NCI-H187 treated with DMSO at 0.1 percent for 48 hours (cell line): Measurements from ENCODE around the gene MAT2A.
"Not testable (repeated sequence)": the region's sequence is repeated elsewhere in the genome, so short reads cannot be mapped to it uniquely, and the experiment has no call there.

Source experiments
- DNase-seq: peaks from one replicate; lab custom pipeline; 2025; lab: John Stamatoyannopoulos, UW

Gene MAT2A

DNA sequence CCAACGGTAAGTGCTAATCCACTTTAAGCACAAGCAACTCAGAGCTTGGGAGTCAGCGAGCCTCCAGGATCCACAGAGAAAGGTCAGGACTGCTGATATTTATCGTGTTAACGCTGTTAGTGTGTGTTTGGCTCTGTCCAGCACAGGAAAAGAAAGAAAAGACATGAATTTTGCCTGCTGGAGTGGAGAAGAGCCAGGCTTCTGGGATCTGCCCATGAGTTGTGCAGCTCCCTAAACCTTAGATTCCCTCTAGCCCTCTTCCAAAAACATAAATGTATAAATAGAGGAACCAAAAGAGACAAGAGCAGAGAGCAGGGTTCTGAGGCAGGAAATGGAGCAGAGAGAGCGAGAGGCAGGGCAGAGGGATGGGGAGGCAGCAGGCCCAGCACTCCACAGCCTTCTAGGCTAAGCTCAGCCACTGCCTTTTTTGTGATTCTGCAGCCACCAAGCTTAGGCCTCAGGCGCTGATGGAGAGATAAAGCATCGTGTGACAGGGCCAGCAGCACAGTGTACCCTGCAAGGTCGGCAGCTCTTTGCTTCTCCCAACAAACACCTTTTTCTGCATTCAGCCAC, 14.5 kb upstream of the MAT2A start:
- DNase-seq, result no peak

DNA sequence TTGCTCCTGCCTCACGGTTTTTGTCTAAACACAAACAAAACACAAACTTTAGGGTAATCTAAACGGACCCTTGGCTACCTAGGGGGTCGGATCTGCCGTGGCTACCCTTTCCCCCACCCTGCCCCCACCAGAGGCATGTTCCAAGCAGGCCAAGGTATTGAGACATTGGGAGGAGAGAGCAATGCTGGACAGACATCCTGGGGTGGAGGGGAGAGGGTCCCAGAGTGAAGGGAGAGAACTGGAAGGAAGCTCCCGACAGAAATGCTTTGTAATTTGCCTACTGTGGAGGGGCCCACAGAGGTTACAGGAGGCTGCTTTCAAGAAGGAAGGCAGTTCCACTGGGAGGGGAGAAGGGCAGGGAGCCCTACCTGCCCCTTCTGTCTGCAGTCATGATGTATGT, 13.9 kb upstream of the MAT2A start:
- no peak for DNase-seq

DNA sequence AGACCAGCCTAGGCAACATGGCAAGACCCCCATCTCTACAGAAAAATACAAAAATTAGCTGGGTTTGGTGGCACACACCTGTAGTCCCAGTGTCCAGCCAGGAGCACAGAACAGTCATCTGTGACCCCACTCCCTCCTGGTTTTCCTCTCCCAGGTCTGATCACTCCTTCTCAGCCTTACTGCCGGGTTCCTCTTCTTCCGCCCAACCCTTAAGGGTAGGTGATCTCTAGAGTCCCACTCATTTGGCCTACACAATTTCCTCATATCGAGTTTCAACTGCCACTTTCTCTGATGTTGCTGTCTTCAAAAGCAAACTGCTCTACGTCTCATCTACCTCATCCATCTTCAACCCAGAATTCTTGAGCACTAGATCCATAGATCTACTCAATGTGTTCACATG, 13.4 kb upstream of the MAT2A start:
- DNase-seq, result no peak

DNA sequence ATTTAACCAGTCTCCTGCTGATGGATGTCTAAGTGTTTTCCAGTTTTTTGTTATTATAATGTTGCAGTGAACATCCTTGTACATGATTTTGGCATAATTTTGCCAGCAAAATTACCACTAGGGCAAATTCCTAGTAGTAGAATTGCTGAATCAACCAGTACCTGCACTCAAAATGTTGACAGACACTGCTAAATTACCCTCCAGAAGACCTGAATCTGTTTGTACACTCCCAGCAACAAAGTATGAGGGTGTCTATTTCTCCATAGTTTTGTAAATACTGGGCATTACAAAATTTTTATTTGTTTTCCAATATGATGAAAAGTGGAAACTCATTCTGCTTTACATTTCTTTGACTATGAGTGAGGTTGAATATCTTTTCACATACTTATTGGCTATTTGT, 11.2 kb upstream of the MAT2A start:
- DNase-seq, result no peak

DNA sequence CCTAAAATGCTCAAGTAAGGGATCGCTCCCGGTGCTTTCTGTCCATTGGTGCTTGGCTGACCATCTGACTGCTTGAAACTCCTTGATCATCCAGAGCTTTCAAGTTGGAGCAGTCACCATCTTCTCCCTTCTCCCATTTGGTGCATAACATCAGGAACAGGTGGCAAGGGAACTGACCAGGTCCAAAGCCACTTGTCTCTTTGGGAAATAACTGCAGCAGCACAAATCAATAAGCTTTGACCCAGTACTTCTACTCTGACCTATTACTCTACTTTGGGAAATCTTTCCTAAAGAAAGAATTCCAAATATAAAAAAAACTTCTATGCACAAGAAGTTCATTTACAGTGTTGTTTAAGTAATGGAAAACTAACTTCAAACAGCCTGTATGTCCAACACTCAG, 10.6 kb upstream of the MAT2A start:
- DNase-seq, result no peak

DNA sequence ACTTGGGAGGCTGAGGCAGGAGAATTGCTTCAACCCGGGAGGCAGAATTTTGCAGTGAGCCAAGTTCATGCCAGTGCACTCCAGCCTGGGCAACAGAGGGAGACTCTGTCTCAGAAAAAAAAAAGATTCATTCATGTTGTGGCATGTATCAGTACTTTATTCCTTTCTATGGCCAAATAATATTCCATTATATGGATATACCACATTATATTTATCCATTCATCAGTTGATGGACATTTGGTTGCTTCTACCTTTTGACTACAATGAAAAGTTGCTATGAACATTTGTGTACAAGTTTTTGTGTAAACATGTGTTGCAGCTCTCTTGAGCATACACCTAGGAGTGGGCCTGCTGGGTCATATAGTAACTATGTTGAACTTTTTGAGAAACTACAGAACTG, 9.2 kb upstream of the MAT2A start:
- DNase-seq, result no peak

DNA sequence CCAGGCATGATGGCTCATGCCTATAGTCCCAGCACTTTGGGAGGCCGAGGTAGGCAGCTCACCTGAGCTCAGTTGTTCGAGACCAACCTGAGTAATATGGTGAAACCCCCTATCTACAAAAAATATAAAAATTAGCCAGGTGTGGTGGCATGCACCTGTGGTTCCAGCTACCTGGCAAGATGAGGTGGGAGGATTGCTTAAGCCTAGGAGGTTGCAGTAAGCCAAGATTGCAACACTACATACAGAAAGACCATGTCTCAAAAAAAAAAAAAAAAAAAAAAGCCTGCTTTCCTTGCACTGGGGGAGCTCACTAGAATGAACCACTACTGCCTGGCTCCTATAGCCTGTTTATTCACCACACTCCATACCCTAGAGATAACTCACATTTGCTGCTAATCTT, 7.4 kb upstream of the MAT2A start:
- no peak for DNase-seq

DNA sequence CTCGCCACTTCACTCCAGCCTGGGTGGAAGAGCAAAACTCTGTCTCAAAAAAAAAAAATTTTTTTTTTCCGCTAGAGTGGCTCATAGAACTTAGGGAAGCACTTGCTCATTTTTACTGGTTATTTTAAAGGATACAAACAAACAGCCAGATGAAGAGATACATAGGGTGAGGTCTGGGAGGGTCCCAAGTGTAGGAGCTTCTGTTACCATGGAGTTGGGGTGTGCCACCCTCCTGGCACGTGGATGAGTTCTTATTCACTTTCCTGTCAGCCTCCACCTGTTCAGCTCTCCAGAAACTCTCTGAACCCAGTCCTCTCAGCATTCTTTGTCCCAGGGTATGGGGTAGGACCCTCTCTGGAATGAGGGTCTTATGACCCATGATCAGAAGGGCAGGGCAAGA, 4.9 kb upstream of the MAT2A start:
- no peak for DNase-seq

DNA sequence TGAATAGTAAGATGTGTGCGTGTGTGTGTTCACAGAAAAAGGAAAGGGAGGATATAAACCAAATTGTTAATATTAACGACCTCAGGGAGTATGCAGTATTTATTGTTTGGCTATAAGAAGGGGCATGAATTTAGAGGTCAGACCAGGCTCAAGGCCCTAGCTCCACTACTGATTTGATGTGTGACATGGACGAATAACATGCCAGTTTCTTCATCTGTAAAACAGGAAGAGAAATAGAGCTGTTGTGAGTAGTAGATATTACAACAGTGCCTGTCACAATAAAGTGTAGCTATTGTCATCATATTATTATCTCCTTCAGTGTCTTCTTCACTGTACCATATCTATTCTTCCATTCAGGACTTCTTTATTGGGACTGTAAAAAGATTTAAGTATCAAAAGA, 4.1 kb upstream of the MAT2A start:
- DNase-seq, result no peak

DNA sequence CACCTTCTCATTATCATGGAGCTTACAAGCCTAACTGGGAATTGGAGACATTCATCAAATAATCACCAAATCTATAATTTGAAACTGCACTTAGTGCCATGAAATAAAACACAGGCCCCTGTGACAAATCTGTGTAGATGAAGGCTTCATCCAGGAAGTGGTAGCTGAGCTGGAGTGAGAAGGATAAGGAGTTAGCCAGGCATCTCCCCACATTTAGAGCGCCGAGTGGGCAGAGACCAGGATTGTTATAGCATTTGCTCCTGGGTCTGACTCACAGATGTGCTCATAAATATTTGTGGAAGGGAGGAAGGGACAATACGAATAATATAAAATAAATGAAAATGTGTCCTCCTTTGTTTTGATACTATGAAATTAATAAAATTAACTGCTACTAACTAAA, 2.5 kb upstream of the MAT2A start:
- DNase-seq, result no peak

DNA sequence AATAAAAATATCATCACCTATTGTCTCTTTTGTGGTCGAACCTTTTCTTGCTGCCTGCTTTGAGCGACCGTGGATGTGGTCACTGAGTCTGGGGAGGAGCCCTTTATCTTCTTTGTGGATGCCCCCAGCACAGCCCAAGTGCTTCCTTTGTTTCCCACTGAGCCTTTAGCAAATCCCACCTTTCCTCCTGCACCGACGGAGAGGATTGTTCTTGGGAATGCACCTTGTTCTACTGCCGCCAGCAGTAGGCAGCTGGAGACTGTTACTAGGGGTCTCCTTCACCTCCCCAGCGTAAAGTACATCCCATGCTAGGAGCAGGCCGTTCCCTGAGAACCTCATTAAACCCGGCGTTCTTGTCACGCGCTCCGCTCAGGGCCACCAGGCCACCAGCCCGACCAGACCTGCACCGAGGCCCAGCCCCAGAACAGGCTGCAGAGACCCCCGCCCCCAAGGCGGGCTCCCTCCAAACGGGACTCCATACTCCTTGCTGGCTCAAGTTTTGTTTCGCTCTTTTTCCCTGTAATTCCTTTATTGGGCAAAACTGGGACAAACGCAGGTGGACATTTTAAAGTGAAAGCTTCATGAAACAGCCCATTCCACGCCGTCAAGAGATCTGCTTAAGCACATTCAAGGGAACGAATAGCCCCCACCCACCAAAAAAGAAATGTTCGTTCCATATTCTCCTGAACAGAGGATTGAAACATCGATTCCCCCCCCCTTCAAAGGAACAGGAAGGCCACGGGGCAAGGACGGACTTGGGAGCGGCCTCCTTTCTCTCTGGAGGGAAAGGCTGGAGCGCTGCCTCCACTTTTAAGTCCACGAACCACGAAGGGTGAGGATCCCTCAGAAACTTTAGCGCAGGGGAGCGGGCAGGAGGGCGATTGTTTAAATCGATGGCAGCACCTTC, 1.1 kb upstream of the MAT2A start:
- no peak for DNase-seq

DNA sequence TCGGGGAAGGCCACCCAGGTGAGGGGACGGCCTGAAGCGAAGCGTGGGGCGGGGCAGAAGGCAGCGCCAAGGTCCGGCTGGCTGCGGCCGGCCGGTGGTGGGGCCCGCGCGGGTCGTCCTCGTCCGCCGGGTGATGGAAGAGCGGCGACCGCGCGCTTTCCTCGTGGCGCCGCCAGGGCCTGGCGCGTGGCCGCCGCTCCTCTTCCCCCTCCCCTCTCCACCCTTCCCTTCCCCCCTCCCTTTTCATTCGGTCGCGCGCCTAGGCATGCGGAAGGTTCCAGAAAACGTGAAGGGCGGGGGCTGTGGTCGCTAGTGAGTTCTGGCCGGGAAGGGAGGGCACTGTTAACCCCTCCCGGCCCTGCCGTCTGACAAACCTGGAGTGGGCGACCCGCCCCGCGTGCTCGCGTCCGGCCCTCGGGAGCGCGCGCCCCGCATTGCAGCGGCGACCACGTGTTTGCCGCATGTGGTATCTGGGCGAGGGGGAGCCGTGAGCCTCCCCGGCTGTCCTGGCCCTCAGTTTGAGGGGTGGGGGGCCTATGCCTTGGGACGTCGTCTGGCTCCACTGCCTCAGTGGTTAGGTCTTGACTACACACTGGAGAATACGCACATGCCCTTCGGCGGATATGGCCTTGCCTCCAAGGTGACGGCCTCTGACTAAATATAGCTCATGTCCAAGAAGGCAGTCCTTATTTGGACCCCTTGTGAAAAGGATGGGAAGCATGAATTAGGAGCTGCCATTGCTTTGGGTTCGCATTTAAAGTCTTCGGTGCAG, 579 bp downstream of the MAT2A start:
- no peak for DNase-seq

DNA sequence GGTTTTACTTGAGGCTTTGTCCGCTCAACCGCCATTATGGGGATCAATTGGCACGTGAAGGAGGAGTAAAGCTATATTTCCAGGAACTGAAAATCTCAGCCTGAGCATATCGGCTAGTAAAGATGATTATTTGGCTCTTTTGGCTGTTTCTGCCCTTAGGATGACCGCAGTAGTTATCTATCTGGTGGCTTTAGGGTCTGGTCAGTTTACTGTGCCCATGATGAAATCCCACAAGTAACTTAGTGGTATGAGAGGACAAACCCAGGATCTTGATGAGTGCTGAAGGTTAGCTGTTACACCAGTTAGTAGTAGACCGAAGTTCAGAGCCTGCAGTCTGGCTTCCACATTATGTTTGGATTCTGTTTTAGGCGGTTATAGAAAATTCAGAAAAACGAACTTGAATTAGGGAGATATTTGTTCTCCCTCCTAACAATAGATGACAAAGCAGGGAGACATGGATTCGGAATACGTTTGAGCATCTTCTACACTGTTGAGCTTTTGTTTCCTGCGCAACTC, 1.2 kb downstream of the MAT2A start:
- no peak for DNase-seq

DNA sequence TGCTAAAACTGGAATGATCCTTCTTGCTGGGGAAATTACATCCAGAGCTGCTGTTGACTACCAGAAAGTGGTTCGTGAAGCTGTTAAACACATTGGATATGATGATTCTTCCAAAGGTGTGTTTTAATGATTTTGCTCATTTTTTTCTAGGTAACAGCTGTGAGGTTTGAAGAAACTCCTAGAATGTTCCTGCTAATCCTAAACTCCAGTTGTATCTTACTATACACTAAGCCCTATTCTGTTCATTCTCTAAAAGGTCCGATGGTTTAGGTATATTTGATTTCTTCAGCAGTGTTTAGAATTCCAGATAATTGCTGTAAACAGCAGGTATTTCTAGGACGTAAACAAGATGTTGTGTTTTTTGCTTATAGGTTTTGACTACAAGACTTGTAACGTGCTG, 2.3 kb downstream of the MAT2A start:
- no peak for DNase-seq

DNA sequence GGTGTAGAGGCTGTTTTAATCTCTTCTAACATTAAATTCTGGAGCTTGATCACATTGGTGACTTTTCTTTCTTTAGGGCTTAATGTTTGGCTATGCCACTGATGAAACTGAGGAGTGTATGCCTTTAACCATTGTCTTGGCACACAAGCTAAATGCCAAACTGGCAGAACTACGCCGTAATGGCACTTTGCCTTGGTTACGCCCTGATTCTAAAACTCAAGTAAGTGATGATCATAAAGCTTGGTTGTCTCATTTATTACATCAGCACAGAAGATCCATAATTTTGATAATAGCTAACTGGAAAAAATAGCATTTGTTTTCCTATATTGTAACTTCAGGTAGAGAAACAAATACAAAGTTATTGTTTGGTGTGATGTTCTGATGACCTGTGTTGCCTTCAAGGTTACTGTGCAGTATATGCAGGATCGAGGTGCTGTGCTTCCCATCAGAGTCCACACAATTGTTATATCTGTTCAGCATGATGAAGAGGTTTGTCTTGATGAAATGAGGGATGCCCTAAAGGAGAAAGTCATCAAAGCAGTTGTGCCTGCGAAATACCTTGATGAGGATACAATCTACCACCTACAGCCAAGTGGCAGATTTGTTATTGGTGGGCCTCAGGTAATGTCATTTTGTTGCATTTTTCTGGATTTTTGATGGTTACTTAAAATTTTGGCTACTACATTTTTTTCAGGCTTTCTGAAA, 2.9 kb downstream of the MAT2A start:
- DNase-seq, result no peak

DNA sequence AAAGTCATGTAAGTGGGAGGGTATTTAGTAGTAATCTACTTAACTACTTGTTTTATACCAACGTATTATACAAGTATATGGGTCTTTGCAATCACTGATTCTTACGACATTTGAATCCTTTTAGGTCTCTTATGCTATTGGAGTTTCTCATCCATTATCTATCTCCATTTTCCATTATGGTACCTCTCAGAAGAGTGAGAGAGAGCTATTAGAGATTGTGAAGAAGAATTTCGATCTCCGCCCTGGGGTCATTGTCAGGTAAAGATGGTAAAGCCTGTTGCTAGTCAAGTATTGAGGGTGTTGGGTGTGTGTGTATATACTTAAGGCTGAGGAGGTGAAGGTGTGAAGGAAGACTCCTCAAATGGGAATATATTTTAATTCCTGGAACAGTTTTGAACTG, 3.8 kb downstream of the MAT2A start:
- no peak for DNase-seq

DNA sequence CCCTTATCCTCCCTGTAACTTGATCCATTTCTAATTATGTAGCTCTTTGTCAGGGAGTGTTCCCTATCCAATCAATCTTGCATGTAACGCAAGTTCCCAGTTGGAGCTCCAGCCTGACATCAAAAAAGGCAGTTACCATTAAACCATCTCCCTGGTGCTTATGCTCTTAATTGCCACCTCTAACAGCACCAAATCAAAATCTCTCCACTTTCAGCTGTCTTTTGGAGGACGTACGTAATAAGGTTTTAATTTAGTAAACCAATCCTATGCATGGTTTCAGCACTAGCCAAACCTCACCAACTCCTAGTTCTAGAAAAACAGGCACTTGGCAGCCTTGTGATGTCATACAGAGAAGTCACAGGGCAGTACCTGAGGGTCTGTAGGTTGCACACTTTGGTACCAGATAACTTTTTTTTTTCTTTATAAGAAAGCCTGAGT, 5.3 kb downstream of the MAT2A start:
- peak; percentile 28 for DNase-seq

DNA sequence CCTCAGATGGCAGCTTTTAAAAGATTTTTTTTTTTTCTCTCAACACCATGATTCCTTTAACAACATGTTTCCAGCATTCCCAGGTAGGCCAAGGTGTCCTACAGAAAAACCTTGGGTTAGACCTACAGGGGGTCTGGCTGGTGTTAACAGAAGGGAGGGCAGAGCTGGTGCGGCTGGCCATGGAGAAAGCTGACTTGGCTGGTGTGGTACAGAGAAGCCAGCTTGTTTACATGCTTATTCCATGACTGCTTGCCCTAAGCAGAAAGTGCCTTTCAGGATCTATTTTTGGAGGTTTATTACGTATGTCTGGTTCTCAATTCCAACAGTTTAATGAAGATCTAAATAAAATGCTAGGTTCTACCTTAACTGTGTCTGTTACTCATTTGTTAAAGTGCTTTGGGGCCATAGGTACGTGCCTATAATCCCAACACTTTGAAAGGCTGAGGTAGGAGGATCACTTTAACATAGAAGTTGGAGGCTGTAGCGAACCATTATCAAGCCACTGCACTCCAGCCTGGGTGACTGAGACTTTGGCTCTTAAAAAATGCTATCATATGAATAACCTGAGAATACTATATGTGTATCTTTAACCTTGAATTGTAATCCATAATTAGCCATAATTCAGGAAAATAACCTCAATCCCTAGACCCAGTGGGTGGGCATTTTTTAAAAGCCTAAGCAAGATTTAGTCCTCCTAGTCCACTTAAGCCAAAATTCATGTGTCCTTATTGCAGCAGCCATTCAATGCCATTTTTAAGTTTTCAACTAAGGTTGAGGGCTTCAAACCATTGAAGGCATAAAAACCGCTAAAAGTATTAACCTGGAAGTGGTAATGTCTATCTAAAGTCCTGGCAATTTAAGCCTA, 6.2 kb downstream of the MAT2A start:
- DNase-seq, result not testable (repeated sequence)

DNA sequence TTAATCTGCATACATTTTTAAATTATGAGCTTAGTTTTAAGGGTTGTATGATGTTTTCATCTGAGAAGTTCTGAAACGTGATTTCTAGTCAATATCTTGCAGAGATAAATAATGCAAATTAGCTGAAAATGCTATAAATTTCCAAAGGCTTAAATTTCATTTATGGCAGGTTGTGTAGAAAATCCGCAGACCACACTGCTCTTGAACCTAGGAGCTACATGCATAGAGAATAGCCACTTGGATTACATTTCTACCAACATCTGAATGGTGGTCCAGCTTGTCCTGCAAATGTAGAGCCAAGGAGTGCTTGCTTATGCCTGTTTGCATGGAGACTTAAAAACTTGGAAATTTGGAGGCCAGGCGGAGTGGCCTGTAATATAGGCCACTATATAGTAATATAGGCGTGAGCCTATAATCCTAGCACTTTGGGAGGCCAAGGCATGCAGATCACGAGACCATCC, 6.8 kb downstream of the MAT2A start:
- no peak for DNase-seq

DNA sequence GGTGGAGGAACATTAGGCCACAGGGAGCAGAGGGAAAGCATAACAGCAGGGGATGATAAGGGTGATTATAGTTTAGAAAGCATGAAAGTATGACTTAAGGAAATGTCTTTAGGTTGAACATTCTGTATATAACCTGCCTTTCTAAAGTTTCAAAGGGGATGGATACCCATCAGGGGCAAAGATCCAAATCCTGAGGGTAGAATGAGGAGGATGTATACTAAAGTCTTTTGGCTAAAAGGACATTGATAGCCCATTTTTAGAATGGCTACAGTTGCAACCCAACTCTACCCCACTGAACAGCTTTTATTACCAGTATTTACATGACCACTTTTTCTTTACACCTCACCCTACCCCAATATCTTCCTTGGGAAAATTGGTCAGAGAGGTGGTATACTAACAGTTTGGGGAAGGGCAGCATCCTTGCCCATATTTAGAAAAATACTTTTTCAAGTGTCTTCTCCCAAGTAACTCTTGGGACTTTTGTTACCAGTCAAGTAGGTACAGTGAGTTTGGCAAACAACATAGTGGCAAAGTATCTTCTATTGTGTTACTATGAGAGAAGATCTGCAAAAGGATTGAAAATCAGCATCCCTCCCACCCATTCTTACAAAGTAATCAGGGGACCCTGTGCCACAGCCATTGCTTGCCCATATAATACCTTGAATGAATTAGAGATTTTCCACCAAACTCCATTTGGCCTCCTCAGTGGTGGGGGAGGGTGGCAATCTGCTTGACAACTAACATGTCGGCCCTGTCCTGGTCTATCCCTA, 8.3 kb downstream of the MAT2A start:
- DNase-seq, result no peak
